Suprapubic skin (tissue), 3 donors: ENCODE measurements around the gene CHM.

Source experiments
- POLR2AphosphoS5 ChIP-seq, 3 donors: sonication (generic); formaldehyde crosslinking; IDR thresholded peaks; one replicate each; pipeline ENCODE4 v1.6.1; 2017; ENCODE audit warnings: antibody characterized with exemption in 3 of 3
- TF ChIP-seq, protein P1 (sequence below), 2 donors: fragments of 200-600 bp in 1 of 2; fragments of 450-650 bp in 1 of 2; sonication (generic) in 1 of 2; IDR thresholded peaks; one replicate each; pipeline ENCODE4 v1.5.1; 2016 to 2019; ENCODE audit warnings: antibody characterized with exemption in 2 of 2, mild to moderate bottlenecking in 1 of 2, moderate library complexity in 1 of 2

DNA sequence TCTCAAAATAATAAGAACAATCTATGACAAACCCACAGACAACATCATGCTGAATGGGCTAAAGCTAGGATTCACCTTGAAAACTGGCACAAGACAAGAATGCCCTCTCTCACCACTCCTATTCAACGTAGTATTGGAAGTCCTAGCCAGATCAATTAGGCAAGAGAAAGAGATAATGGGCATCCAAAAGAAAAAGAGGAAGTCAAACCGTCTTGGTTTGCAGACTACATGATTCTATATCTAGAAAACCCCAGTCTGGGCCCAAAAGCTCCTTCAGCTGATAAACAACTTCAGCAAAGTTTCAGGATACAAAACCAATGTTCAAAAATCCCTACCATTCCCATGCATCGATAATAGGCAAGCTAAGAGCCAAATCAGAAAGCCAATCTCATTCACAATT lies 59.0 kb downstream of the CHM start:
- TF ChIP-seq, protein P1, sequence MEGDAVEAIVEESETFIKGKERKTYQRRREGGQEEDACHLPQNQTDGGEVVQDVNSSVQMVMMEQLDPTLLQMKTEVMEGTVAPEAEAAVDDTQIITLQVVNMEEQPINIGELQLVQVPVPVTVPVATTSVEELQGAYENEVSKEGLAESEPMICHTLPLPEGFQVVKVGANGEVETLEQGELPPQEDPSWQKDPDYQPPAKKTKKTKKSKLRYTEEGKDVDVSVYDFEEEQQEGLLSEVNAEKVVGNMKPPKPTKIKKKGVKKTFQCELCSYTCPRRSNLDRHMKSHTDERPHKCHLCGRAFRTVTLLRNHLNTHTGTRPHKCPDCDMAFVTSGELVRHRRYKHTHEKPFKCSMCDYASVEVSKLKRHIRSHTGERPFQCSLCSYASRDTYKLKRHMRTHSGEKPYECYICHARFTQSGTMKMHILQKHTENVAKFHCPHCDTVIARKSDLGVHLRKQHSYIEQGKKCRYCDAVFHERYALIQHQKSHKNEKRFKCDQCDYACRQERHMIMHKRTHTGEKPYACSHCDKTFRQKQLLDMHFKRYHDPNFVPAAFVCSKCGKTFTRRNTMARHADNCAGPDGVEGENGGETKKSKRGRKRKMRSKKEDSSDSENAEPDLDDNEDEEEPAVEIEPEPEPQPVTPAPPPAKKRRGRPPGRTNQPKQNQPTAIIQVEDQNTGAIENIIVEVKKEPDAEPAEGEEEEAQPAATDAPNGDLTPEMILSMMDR (IDR thresholded peaks at IDR 0.05), result no peak
- no peak for TF ChIP-seq POLR2AphosphoS5 (IDR thresholded peaks at IDR 0.05)
